ENCODE data around the gene CACNA1H. TPM values are rescaled to one million over a fixed set of nuclear protein-coding genes. Genes with fewer than 3 reads are reported as not detected.

The CACNA1H gene
- total and polyA plus RNA-seq, 2 donors (not counting 3 experiments of a cell fraction or from before 2014, with no cell fraction given): 0.03 TPM; not detected in 1

- BruUV-seq (replicated peaks): no TSS peak
These were observed 69.8 kb downstream of the CACNA1H start for GRCh38 chr16:1222553-1223354.

More at GRCh38 chr16:1222553-1223354, 69.8 kb downstream of the CACNA1H start:
- Histone ChIP-seq H2AFZ (ENCODE audit: low read depth, low read length) (no peak overlapping the region), H3K79me2 (ENCODE audit: control insufficient read depth, insufficient read depth, low read length) (no peaks in the 10 kb centered on the region), H3K4me1 (ENCODE audit: control insufficient read depth, extremely low read depth, insufficient read depth, low read length) (no peaks in the 10 kb centered on the region), H3K9ac (replicated peaks; ENCODE audit: extremely low read depth, insufficient read depth, low read length) (no peak overlapping the region), H4K20me1 (replicated peaks; ENCODE audit: control insufficient read depth, extremely low read depth, insufficient read depth, low read length) (no peaks in the 10 kb centered on the region), H3K9me3 (replicated peaks; ENCODE audit: control insufficient read depth, insufficient read depth, low read length) (no peaks in the 10 kb centered on the region), H3K27me3 (ENCODE audit: control insufficient read depth in 2 of 2, insufficient read depth in 2 of 2, low read length in 2 of 2) (no peaks in the 10 kb centered on the region), H3K36me3 (ENCODE audit: control insufficient read depth in 2 of 2, extremely low read depth in 1 of 2, insufficient read depth in 2 of 2, low read length in 2 of 2) (no peaks in the 10 kb centered on the region), H3K9me1 (replicated peaks; ENCODE audit: control insufficient read depth, extremely low read depth, insufficient read depth, low read length) (no peaks in the 10 kb centered on the region), H3K4me2 (ENCODE audit: insufficient read depth, low read length) (no peak overlapping the region), H3K4me3 (replicated peaks in 1 of 3; ENCODE audit: insufficient read depth in 1 of 3, low read depth in 1 of 3, low read length in 3 of 3) (no peak overlapping the region), H3K27ac (ENCODE audit: insufficient read depth, low read depth, low read length) (no peak overlapping the region)
- intact Hi-C loops (cut with micrococcal nuclease) (loop anchor here (5.0 kb wide), 1 partner anchor 695 kb away; the partner anchor contains the start of gene HS3ST6), dilution Hi-C loops (cut with MboI; ENCODE audit: extremely low pct_ligation_motif_present, low sequenced_read_pairs) (no loop called here)
- FAIRE-seq (no peak), DNase-seq (ENCODE audit: low read depth, low spot score) (no peak)
- TF ChIP-seq POLR2AphosphoS5 (IDR thresholded peaks at IDR 0.05; ENCODE audit: insufficient read depth, low read depth, low read length): no peak
- TF ChIP-seq MAX (IDR thresholded peaks at IDR 0.05; ENCODE audit: insufficient read depth, insufficient read length): no peak
- no peak for TF ChIP-seq POLR2A (IDR thresholded peaks at IDR 0.05; ENCODE audit: low read depth, low read length)
- no peak for TF ChIP-seq GATA2 (IDR thresholded peaks at IDR 0.05; ENCODE audit: insufficient read depth, insufficient read length, low read depth, low read length)
- TF ChIP-seq MYC (IDR thresholded peaks at IDR 0.05; ENCODE audit: low read depth, low read length): no peak
- TF ChIP-seq JUN (IDR thresholded peaks at IDR 0.05; ENCODE audit: borderline replicate concordance, insufficient read depth, insufficient read length, low read depth): no peak
- no peak for TF ChIP-seq FOS (IDR thresholded peaks at IDR 0.05; ENCODE audit: borderline replicate concordance, insufficient read depth, low read length)
- no peak for TF ChIP-seq EZH2 (IDR thresholded peaks at IDR 0.05; ENCODE audit: borderline replicate concordance, low read depth, low read length, severe bottlenecking)
- TF ChIP-seq, protein P1, sequence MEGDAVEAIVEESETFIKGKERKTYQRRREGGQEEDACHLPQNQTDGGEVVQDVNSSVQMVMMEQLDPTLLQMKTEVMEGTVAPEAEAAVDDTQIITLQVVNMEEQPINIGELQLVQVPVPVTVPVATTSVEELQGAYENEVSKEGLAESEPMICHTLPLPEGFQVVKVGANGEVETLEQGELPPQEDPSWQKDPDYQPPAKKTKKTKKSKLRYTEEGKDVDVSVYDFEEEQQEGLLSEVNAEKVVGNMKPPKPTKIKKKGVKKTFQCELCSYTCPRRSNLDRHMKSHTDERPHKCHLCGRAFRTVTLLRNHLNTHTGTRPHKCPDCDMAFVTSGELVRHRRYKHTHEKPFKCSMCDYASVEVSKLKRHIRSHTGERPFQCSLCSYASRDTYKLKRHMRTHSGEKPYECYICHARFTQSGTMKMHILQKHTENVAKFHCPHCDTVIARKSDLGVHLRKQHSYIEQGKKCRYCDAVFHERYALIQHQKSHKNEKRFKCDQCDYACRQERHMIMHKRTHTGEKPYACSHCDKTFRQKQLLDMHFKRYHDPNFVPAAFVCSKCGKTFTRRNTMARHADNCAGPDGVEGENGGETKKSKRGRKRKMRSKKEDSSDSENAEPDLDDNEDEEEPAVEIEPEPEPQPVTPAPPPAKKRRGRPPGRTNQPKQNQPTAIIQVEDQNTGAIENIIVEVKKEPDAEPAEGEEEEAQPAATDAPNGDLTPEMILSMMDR (IDR thresholded peaks at IDR 0.05; ENCODE audit: extremely low read depth in 1 of 2, insufficient read depth in 1 of 2, low read depth in 1 of 2, low read length in 2 of 2): no peak
- ChIA-PET POLR2A (no interaction called here), CTCF (no interaction called here)

Data from endothelial cell of umbilical vein (primary cell).